MM.1S (cell line): ENCODE measurements around the gene CFAP46.

ENCODE experiments used
- DNase-seq: peaks from one replicate; pipeline ENCODE4 v3.0.0-alpha.2; 2015
- H2AFZ ChIP-seq: fragments of 300-600 bp; sonication (generic); 2 replicates; pipeline ENCODE4 v1.6.0; 2016; ENCODE audit warnings: antibody characterized with exemption, low read length
- H3F3A ChIP-seq: fragments of 300-600 bp; sonication (generic); 2 replicates; pipeline ENCODE4 v1.6.1; 2016; ENCODE audit warnings: mild to moderate bottlenecking, antibody characterized with exemption, low read length, moderate library complexity, mixed read lengths; ENCODE audit not compliant: insufficient read depth
- H3K27ac ChIP-seq: fragments of 300-600 bp; sonication (generic); 2 replicates; pipeline ENCODE4 v1.5.1; 2016; ENCODE audit warnings: mild to moderate bottlenecking, low read length
- H3K27me3 ChIP-seq: fragments of 300-600 bp; sonication (generic); replicated peaks from 2 replicates; pipeline ENCODE4 v1.6.0; 2016; ENCODE audit warnings: low read length; ENCODE audit not compliant: insufficient read depth
- H3K36me3 ChIP-seq: fragments of 300-600 bp; sonication (generic); replicated peaks from 2 replicates; pipeline ENCODE4 v1.6.1; 2016; ENCODE audit warnings: mild to moderate bottlenecking, low read length, mixed read lengths; ENCODE audit not compliant: insufficient read depth
- H3K4me1 ChIP-seq: fragments of 300-600 bp; sonication (generic); 2 replicates; pipeline ENCODE4 v1.6.1; 2016; ENCODE audit warnings: low read length, mixed read lengths
- H3K4me2 ChIP-seq: fragments of 300-600 bp; sonication (generic); 2 replicates; pipeline ENCODE4 v1.6.0; 2016; ENCODE audit warnings: low read depth, low read length
- H3K4me3 ChIP-seq: fragments of 300-600 bp; sonication (generic); 2 replicates; pipeline ENCODE4 v1.5.1; 2016; ENCODE audit warnings: low read length, mixed read lengths
- H3K79me2 ChIP-seq: fragments of 300-600 bp; sonication (generic); 2 replicates; pipeline ENCODE4 v1.6.1; 2016; ENCODE audit warnings: mixed run types, low read length, mixed read lengths
- H3K9ac ChIP-seq: fragments of 300-600 bp; sonication (generic); 2 replicates; pipeline ENCODE4 v1.6.1; 2016; ENCODE audit warnings: low read length, mixed read lengths
- H3K9me2 ChIP-seq: fragments of 300-600 bp; sonication (generic); replicated peaks from 2 replicates; pipeline ENCODE4 v1.6.1; 2016; ENCODE audit warnings: mild to moderate bottlenecking, low read length, mixed read lengths; ENCODE audit not compliant: insufficient read depth
- H3K9me3 ChIP-seq: fragments of 300-600 bp; sonication (generic); replicated peaks from 2 replicates; pipeline ENCODE4 v1.6.1; 2016; ENCODE audit warnings: mild to moderate bottlenecking, low read length, mixed read lengths; ENCODE audit not compliant: insufficient read depth
- H4K20me1 ChIP-seq: fragments of 300-600 bp; sonication (generic); 2 replicates; pipeline ENCODE4 v1.6.1; 2016; ENCODE audit warnings: mild to moderate bottlenecking, low read length, moderate library complexity, mixed read lengths; ENCODE audit not compliant: insufficient read depth
- CTCF ChIP-seq: fragments of 300-600 bp; sonication (generic); IDR thresholded peaks from 2 replicates; pipeline ENCODE4 v1.5.1; 2016; ENCODE audit warnings: antibody characterized with exemption, low read length, mixed read lengths
- EZH2 ChIP-seq: fragments of 300-600 bp; sonication (generic); optimal IDR thresholded peaks from 2 replicates; pipeline ENCODE3; 2017; ENCODE audit warnings: low read depth, mild to moderate bottlenecking, antibody characterized with exemption, low read length, mixed read lengths
- EZH2phosphoT487 ChIP-seq: fragments of 300-600 bp; sonication (generic); IDR thresholded peaks from 2 replicates; pipeline ENCODE4 v1.6.1; 2018; ENCODE audit warnings: antibody characterized with exemption, low read length

The CFAP46 gene

GRCh38 chr10:132948351-132948750 lies 6.0 kb upstream of the CFAP46 start:
- no peak overlapping the region for H3K9ac ChIP-seq
- peaks cover 76% of the 10 kb centered on the region for H3K27me3 ChIP-seq
- no peak overlapping the region for H2AFZ ChIP-seq
- H3K9me3 ChIP-seq: no peaks in the 10 kb centered on the region
- H3K79me2 ChIP-seq: no peaks in the 10 kb centered on the region
- no peaks in the 10 kb centered on the region for H4K20me1 ChIP-seq
- no peak overlapping the region for H3K4me2 ChIP-seq
- no peaks in the 10 kb centered on the region for H3F3A ChIP-seq
- DNase-seq: no peak
- no peak overlapping the region for H3K4me3 ChIP-seq
- H3K4me1 ChIP-seq: no peaks in the 10 kb centered on the region
- H3K9me2 ChIP-seq: no peaks in the 10 kb centered on the region
- H3K36me3 ChIP-seq: no peaks in the 10 kb centered on the region
- H3K27ac ChIP-seq: no peak overlapping the region
- TF ChIP-seq EZH2: no peak
- TF ChIP-seq EZH2phosphoT487: no peak
- no peak for TF ChIP-seq CTCF

DNA sequence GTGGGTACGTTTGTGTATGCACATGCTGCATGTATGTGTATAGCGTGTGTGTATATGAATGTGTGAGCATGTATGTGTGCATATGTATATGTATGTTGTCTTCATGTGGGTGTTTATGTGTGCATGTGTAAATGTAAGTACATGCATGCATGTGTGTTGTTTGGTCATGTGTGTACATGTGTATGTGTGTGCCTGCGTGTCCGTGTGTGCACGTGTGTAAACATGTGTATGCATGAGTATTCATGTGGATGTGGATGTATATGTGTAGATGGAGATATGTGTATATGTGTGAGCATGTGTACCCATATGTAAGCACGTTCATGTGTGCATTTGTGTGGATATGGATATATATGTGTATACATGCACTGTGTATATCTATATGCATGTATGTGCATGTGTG lies 5.5 kb upstream of the CFAP46 start:
- Histone ChIP-seq H2AFZ (no peak overlapping the region), H3K9me2 (no peaks in the 10 kb centered on the region), H3K36me3 (no peaks in the 10 kb centered on the region), H3K27ac (no peak overlapping the region), H3K4me3 (no peak overlapping the region), H3K4me1 (no peaks in the 10 kb centered on the region), H3K27me3 (peaks cover 76% of the 10 kb centered on the region), H3K79me2 (no peaks in the 10 kb centered on the region), H3K4me2 (no peak overlapping the region), H3F3A (no peaks in the 10 kb centered on the region), H3K9me3 (no peaks in the 10 kb centered on the region), H3K9ac (no peak overlapping the region), H4K20me1 (no peaks in the 10 kb centered on the region)
- TF ChIP-seq EZH2phosphoT487 (no peak), EZH2 (no peak), CTCF (no peak)
- no peak for DNase-seq

- Histone ChIP-seq H3K4me3 (no peak overlapping the region), H3K36me3 (no peaks in the 10 kb centered on the region), H2AFZ (no peak overlapping the region), H3K9me2 (no peaks in the 10 kb centered on the region), H3K4me2 (no peak overlapping the region), H3K27ac (no peak overlapping the region), H3F3A (no peaks in the 10 kb centered on the region), H4K20me1 (no peaks in the 10 kb centered on the region), H3K27me3 (peaks cover 71% of the 10 kb centered on the region), H3K79me2 (no peaks in the 10 kb centered on the region), H3K9me3 (no peaks in the 10 kb centered on the region), H3K9ac (no peak overlapping the region), H3K4me1 (no peaks in the 10 kb centered on the region)
- TF ChIP-seq EZH2: no peak
- TF ChIP-seq CTCF: no peak
- no peak for TF ChIP-seq EZH2phosphoT487
- DNase-seq: no peak
Measured at GRCh38 chr10:132946806-132947546, 4.6 kb upstream of the CFAP46 start.
